CD4-positive, alpha-beta memory T cell (primary cell): ENCODE measurements around the gene GAREM1. TPM values are rescaled to one million over a fixed set of nuclear protein-coding genes. Genes with fewer than 3 reads are reported as not detected.

Experiments
- CTCF ChIA-PET: fragments of 350-600 bp; sonication (Branson Sonifier 250); formaldehyde crosslinking; loops from one replicate; lab custom pipeline; 2021; ENCODE audit warnings: inconsistent platforms; ENCODE audit not compliant: partially characterized antibody; lab: Charles Lee
- POLR2A ChIA-PET: fragments of 350-600 bp; sonication (Branson Sonifier 250); formaldehyde crosslinking; loops from one replicate; lab custom pipeline; 2021; ENCODE audit not compliant: partially characterized antibody; lab: Charles Lee
- DNase-seq, 5 donors: peaks; one replicate each; pipeline versions ENCODE4 v3.0.0 to v3.0.0-alpha.2; 2020 to 2022; ENCODE audit warnings: mixed read lengths in 1 of 5
- H3K27ac ChIP-seq: one replicate; pipeline ENCODE4 v1.7.0; 2013; ENCODE audit warnings: low read depth, low read length
- H3K27me3 ChIP-seq: 2 replicates; pipeline ENCODE4 v1.7.0; 2013; ENCODE audit warnings: mild to moderate bottlenecking, low read length, moderate library complexity; ENCODE audit not compliant: insufficient read depth
- H3K36me3 ChIP-seq: 2 replicates; pipeline ENCODE4 v1.7.0; 2013; ENCODE audit warnings: mild to moderate bottlenecking, low read length, moderate library complexity; ENCODE audit not compliant: insufficient read depth
- H3K4me1 ChIP-seq: 2 replicates; pipeline ENCODE4 v1.7.0; 2013; ENCODE audit warnings: mild to moderate bottlenecking, low read length, moderate library complexity; ENCODE audit not compliant: insufficient read depth
- H3K4me3 ChIP-seq, 2 donors: one replicate each; pipeline ENCODE4 v1.7.0; 2013; ENCODE audit warnings: low read length in 2 of 2, mild to moderate bottlenecking in 1 of 2
- H3K9me3 ChIP-seq, 2 donors: one replicate each; pipeline ENCODE4 v1.7.0; 2013; ENCODE audit warnings: low read length in 2 of 2, control low read depth in 1 of 2; ENCODE audit not compliant: control insufficient read depth in 1 of 2
- H3K27ac Mint-ChIP-seq, 7 donors: one replicate each; pipeline ENCODE4 v1.8.0; 2020 to 2021; ENCODE audit warnings: mixed read lengths in 7 of 7, mild to moderate bottlenecking in 6 of 7, inconsistent platforms in 3 of 7, moderate library complexity in 3 of 7
- H3K27me3 Mint-ChIP-seq, 2 donors: one replicate each; pipeline ENCODE4 v1.8.0; 2020 to 2021; ENCODE audit warnings: mixed read lengths in 2 of 2
- H3K36me3 Mint-ChIP-seq, 2 donors: one replicate each; pipeline ENCODE4 v1.8.0; 2020 to 2021; ENCODE audit warnings: mixed read lengths in 2 of 2, inconsistent platforms in 1 of 2, mild to moderate bottlenecking in 1 of 2
- H3K4me1 Mint-ChIP-seq, 4 donors: one replicate each; pipeline ENCODE4 v1.8.0; 2020 to 2021; ENCODE audit warnings: mixed read lengths in 4 of 4, mild to moderate bottlenecking in 1 of 4
- H3K4me3 Mint-ChIP-seq, 8 donors: one replicate each; pipeline ENCODE4 v1.8.0; 2020 to 2021; ENCODE audit warnings: mixed read lengths in 8 of 8, mild to moderate bottlenecking in 7 of 8, moderate library complexity in 6 of 8, inconsistent platforms in 3 of 8
- H3K9me3 Mint-ChIP-seq, 8 donors: one replicate each; pipeline ENCODE4 v1.8.0; 2020 to 2021; ENCODE audit warnings: mixed read lengths in 8 of 8, mild to moderate bottlenecking in 5 of 8, inconsistent platforms in 3 of 8, moderate library complexity in 1 of 8
- intact Hi-C: fragments of 100-400 bp; cut with micrococcal nuclease; formaldehyde crosslinking; loops from one replicate; pipeline ENCODE4 v1.15.1; 2023
- polyA plus RNA-seq, 2 donors: library from polyadenylated mRNA; unstranded; fragments of 300-500 nt; fragmentation: Illumina TruSeq; gene quantifications; one replicate each; pipeline ENCODE4 v1.2.3, GENCODE V29; 2021
- total RNA-seq, 2 experiments: library from RNA; stranded (reverse); gene quantifications; one replicate each; pipeline ENCODE4 v1.2.3, GENCODE V29; 2021

The GAREM1 gene
- total and polyA plus RNA-seq, 4 experiments from 2014 or later = 0.28 to 1.1 (median 0.52) TPM; not detected in 1

GRCh38 chr18:32308493-32309120 lies 162.1 kb downstream of the GAREM1 start:
- DNase-seq = no peak
- Histone ChIP-seq H3K27ac (no peak overlapping the region), H3K27me3 (no peaks in the 10 kb centered on the region), H3K4me3 (no peak overlapping the region), H3K9me3 (no peaks in the 10 kb centered on the region), H3K4me1 (no peaks in the 10 kb centered on the region), H3K36me3 (no peaks in the 10 kb centered on the region)
- CTCF ChIA-PET = interaction anchor here (1.2 kb wide), 1 partner anchor 12 kb away, joined by 3 read pairs; no protein-coding TSS in a partner anchor
- Mint-ChIP-seq H3K27me3 (no peaks in the 10 kb centered on the region), H3K4me3 (no peak overlapping the region), H3K36me3 (no peaks in the 10 kb centered on the region), H3K27ac (no peak overlapping the region), H3K9me3 (peaks cover 0 to 2% (median 0%) of the 10 kb centered on the region in 8 donors), H3K4me1 (peaks cover 0 to 2% (median 0%) of the 10 kb centered on the region in 4 donors)
- POLR2A ChIA-PET = no interaction called here
- intact Hi-C loops = no loop called here

- H3K4me3 Mint-ChIP-seq = no peak overlapping the region
- peaks cover 0 to 2% (median 0%) of the 10 kb centered on the region in 8 donors for H3K9me3 Mint-ChIP-seq
- no peaks in the 10 kb centered on the region for H3K36me3 Mint-ChIP-seq
- H3K4me1 Mint-ChIP-seq = peaks cover 0 to 2% (median 0%) of the 10 kb centered on the region in 4 donors
- H3K9me3 ChIP-seq = no peaks in the 10 kb centered on the region
- no peak overlapping the region for H3K27ac ChIP-seq
- no peaks in the 10 kb centered on the region for H3K4me1 ChIP-seq
- no peak for DNase-seq
- ChIA-PET POLR2A (no interaction called here), CTCF (no interaction called here)
- intact Hi-C loops = no loop called here
- H3K27me3 ChIP-seq = no peaks in the 10 kb centered on the region
- H3K4me3 ChIP-seq = no peak overlapping the region
- no peak overlapping the region for H3K27ac Mint-ChIP-seq
- no peaks in the 10 kb centered on the region for H3K27me3 Mint-ChIP-seq
- no peaks in the 10 kb centered on the region for H3K36me3 ChIP-seq
Observed at GRCh38 chr18:32303400-32303799, 167.3 kb downstream of the GAREM1 start.

- H3K4me1 Mint-ChIP-seq = peaks cover 0 to 2% (median 0%) of the 10 kb centered on the region in 4 donors
- H3K4me1 ChIP-seq = no peaks in the 10 kb centered on the region
- H3K4me3 Mint-ChIP-seq = no peak overlapping the region
- ChIA-PET CTCF (no interaction called here), POLR2A (no interaction called here)
- no peak overlapping the region for H3K4me3 ChIP-seq
- peaks cover 0 to 2% (median 0%) of the 10 kb centered on the region in 8 donors for H3K9me3 Mint-ChIP-seq
- intact Hi-C loops = no loop called here
- H3K36me3 ChIP-seq = no peaks in the 10 kb centered on the region
- H3K27ac ChIP-seq = no peak overlapping the region
- no peak for DNase-seq
- no peak overlapping the region for H3K27ac Mint-ChIP-seq
- no peaks in the 10 kb centered on the region for H3K27me3 ChIP-seq
- H3K9me3 ChIP-seq = no peaks in the 10 kb centered on the region
- H3K27me3 Mint-ChIP-seq = no peaks in the 10 kb centered on the region
- H3K36me3 Mint-ChIP-seq = no peaks in the 10 kb centered on the region
Observed at GRCh38 chr18:32302806-32303205, 167.9 kb downstream of the GAREM1 start.

- peaks cover 0 to 2% (median 0%) of the 10 kb centered on the region in 8 donors for H3K9me3 Mint-ChIP-seq
- H3K9me3 ChIP-seq = no peaks in the 10 kb centered on the region
- H3K4me1 Mint-ChIP-seq = peaks cover 0 to 2% (median 0%) of the 10 kb centered on the region in 4 donors
- CTCF ChIA-PET = no interaction called here
- intact Hi-C loops = no loop called here
- H3K27me3 ChIP-seq = no peaks in the 10 kb centered on the region
- no peak overlapping the region for H3K27ac ChIP-seq
- DNase-seq = no peak
- H3K36me3 ChIP-seq = no peaks in the 10 kb centered on the region
- no peak overlapping the region for H3K4me3 ChIP-seq
- no peaks in the 10 kb centered on the region for H3K27me3 Mint-ChIP-seq
- H3K4me3 Mint-ChIP-seq = no peak overlapping the region
- POLR2A ChIA-PET = no interaction called here
- H3K4me1 ChIP-seq = no peaks in the 10 kb centered on the region
- H3K36me3 Mint-ChIP-seq = no peaks in the 10 kb centered on the region
- no peak overlapping the region for H3K27ac Mint-ChIP-seq
Observed at GRCh38 chr18:32301976-32302743, 168.5 kb downstream of the GAREM1 start.

- Mint-ChIP-seq H3K27ac (no peak overlapping the region), H3K9me3 (peaks cover 0 to 2% (median 0%) of the 10 kb centered on the region in 8 donors), H3K36me3 (no peaks in the 10 kb centered on the region), H3K27me3 (no peaks in the 10 kb centered on the region), H3K4me3 (no peak overlapping the region), H3K4me1 (peaks cover 0 to 2% (median 0%) of the 10 kb centered on the region in 4 donors)
- no peak for DNase-seq
- H3K4me3 ChIP-seq = no peak overlapping the region
- ChIA-PET POLR2A (no interaction called here), CTCF (no interaction called here)
- no peaks in the 10 kb centered on the region for H3K27me3 ChIP-seq
- H3K36me3 ChIP-seq = no peaks in the 10 kb centered on the region
- no peaks in the 10 kb centered on the region for H3K9me3 ChIP-seq
- intact Hi-C loops = no loop called here
- no peak overlapping the region for H3K27ac ChIP-seq
- H3K4me1 ChIP-seq = no peaks in the 10 kb centered on the region
Observed at GRCh38 chr18:32301361-32301760, 169.3 kb downstream of the GAREM1 start.

GRCh38 chr18:32300914-32301313 lies 169.8 kb downstream of the GAREM1 start:
- H3K4me3 ChIP-seq = no peak overlapping the region
- H3K27ac ChIP-seq = no peak overlapping the region
- Mint-ChIP-seq H3K9me3 (peaks cover 0 to 2% (median 0%) of the 10 kb centered on the region in 8 donors), H3K36me3 (no peaks in the 10 kb centered on the region), H3K27ac (no peak overlapping the region), H3K27me3 (no peaks in the 10 kb centered on the region), H3K4me3 (no peak overlapping the region), H3K4me1 (peaks cover 0 to 2% (median 0%) of the 10 kb centered on the region in 4 donors)
- no peaks in the 10 kb centered on the region for H3K27me3 ChIP-seq
- intact Hi-C loops = no loop called here
- POLR2A ChIA-PET = no interaction called here
- CTCF ChIA-PET = interaction anchor here (0.7 kb wide), 1 partner anchor 21 kb away, joined by 3 read pairs; no protein-coding TSS in a partner anchor
- no peaks in the 10 kb centered on the region for H3K36me3 ChIP-seq
- H3K9me3 ChIP-seq = no peaks in the 10 kb centered on the region
- DNase-seq = no peak
- H3K4me1 ChIP-seq = no peaks in the 10 kb centered on the region

GRCh38 chr18:32299484-32299883 lies 171.2 kb downstream of the GAREM1 start:
- no peaks in the 10 kb centered on the region for H3K36me3 ChIP-seq
- H3K4me3 Mint-ChIP-seq = no peak overlapping the region
- DNase-seq = no peak
- H3K27me3 Mint-ChIP-seq = peaks cover 3% of the 10 kb centered on the region in 2 donors
- H3K4me1 Mint-ChIP-seq = peaks cover 0 to 2% (median 0%) of the 10 kb centered on the region in 4 donors
- intact Hi-C loops = no loop called here
- ChIA-PET CTCF (interaction anchor here (0.8 kb wide), 1 partner anchor 11 kb away, joined by 3 read pairs; no protein-coding TSS in a partner anchor), POLR2A (no interaction called here)
- no peaks in the 10 kb centered on the region for H3K4me1 ChIP-seq
- H3K4me3 ChIP-seq = no peak overlapping the region
- no peaks in the 10 kb centered on the region for H3K27me3 ChIP-seq
- H3K36me3 Mint-ChIP-seq = no peaks in the 10 kb centered on the region
- H3K27ac ChIP-seq = no peak overlapping the region
- no peak overlapping the region for H3K27ac Mint-ChIP-seq
- no peaks in the 10 kb centered on the region for H3K9me3 Mint-ChIP-seq
- no peaks in the 10 kb centered on the region for H3K9me3 ChIP-seq
